GM18505 (cell line): Measurements from ENCODE around the gene CDK5RAP1.

Source experiments
- ATAC-seq: cut with Tn5 transposase; IDR thresholded peaks from one replicate; pipeline ENCODE4 v1.9.1; 2021; ENCODE audit not compliant: unreplicated experiment
- POLR2A ChIP-seq: IDR thresholded peaks from 4 replicates; pipeline ENCODE4 v1.6.1; 2011; ENCODE audit warnings: borderline replicate concordance; ENCODE audit not compliant: insufficient read depth, insufficient read length; ENCODE audit errors: extremely low read depth

CDK5RAP1 gene

GRCh38 chr20:33323236-33323635, 78.1 kb downstream of the CDK5RAP1 start:
- TF ChIP-seq POLR2A = no peak
- no peak for ATAC-seq

- ATAC-seq = no peak
- TF ChIP-seq POLR2A = no peak
Observed at GRCh38 chr20:33322456-33322855, 78.9 kb downstream of the CDK5RAP1 start.

- TF ChIP-seq POLR2A = no peak
- ATAC-seq = no peak
Observed at GRCh38 chr20:33320006-33320405, 81.3 kb downstream of the CDK5RAP1 start.

- no peak for ATAC-seq
- no peak for TF ChIP-seq POLR2A
Observed at GRCh38 chr20:33318096-33318429, 83.3 kb downstream of the CDK5RAP1 start.

- no peak for ATAC-seq
- TF ChIP-seq POLR2A = no peak
Observed at GRCh38 chr20:33317424-33318095, 83.8 kb downstream of the CDK5RAP1 start.

- ATAC-seq = no peak
- no peak for TF ChIP-seq POLR2A
Observed at GRCh38 chr20:33316958-33317357, 84.4 kb downstream of the CDK5RAP1 start.

GRCh38 chr20:33316343-33316742, 85.0 kb downstream of the CDK5RAP1 start:
- no peak for TF ChIP-seq POLR2A

GRCh38 chr20:33313686-33314314, 87.5 kb downstream of the CDK5RAP1 start:
- ATAC-seq = no peak
- TF ChIP-seq POLR2A = no peak

More at GRCh38 chr20:33316343-33316742, 85.0 kb downstream of the CDK5RAP1 start:
- ATAC-seq = no peak

GRCh38 chr20:33312583-33312982, 88.7 kb downstream of the CDK5RAP1 start:
- TF ChIP-seq POLR2A = no peak
- ATAC-seq = no peak

- ATAC-seq = no peak
- no peak for TF ChIP-seq POLR2A
Observed at GRCh38 chr20:33311996-33312395, 89.3 kb downstream of the CDK5RAP1 start.

- ATAC-seq = no peak
Observed at GRCh38 chr20:33311011-33311410, 90.3 kb downstream of the CDK5RAP1 start.

GRCh38 chr20:33310327-33310899, 90.9 kb downstream of the CDK5RAP1 start:
- ATAC-seq = no peak
- TF ChIP-seq POLR2A = no peak

More at GRCh38 chr20:33311011-33311410, 90.3 kb downstream of the CDK5RAP1 start:
- TF ChIP-seq POLR2A = no peak

- no peak for ATAC-seq
- no peak for TF ChIP-seq POLR2A
Observed at GRCh38 chr20:33309631-33310030, 91.7 kb downstream of the CDK5RAP1 start.
